HEK293T (cell line): ENCODE data around the gene RIOX2.

Source experiments
- FOXA1 ChIP-seq: fragments of 450-650 bp; IDR thresholded peaks from 2 replicates; pipeline ENCODE4 v1.6.1; 2016; ENCODE audit warnings: mild to moderate bottlenecking
- FOXK2 ChIP-seq: fragments of 450-650 bp; IDR thresholded peaks from 2 replicates; pipeline ENCODE4 v1.6.1; 2016; ENCODE audit warnings: mild to moderate bottlenecking

DNA sequence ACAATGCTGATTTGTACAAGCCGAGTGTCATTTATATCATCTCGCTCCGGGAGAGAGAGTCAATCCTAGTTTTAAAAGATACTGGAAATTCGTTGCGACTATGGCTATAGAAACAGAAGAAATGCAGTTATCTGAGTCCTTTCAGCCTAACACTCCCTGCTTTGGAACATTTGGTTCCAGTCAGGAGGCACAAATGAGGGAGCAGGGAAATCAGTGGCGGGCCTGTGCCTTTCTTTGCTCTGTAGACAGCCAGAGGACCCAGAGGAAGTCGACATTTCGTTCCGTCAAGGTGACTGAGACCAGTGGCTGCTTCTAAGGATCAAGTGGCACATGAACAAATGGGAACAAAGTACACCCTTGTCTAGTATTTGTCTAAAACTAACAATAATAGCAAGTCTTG lies 745 bp upstream of the RIOX2 start:
- no peak for TF ChIP-seq FOXA1
- no peak for TF ChIP-seq FOXK2
